Choroid plexus epithelial cell (primary cell): ENCODE measurements around the gene SNX19.

ENCODE experiments used
- DNase-seq: peaks from one replicate; pipeline ENCODE4 v3.0.0-alpha.2; 2010; ENCODE audit warnings: low read depth
- H3K4me3 ChIP-seq: 2 replicates; pipeline ENCODE4 v1.5.1; 2011; ENCODE audit warnings: low read depth, mild to moderate bottlenecking, control low read depth, low read length, moderate library complexity
- TF ChIP-seq, protein P1 (sequence below): conservative IDR thresholded peaks from 2 replicates; pipeline ENCODE4 v1.5.1; 2011; ENCODE audit warnings: low read depth, mild to moderate bottlenecking, control low read depth, inconsistent platforms, low read length, moderate library complexity

Gene SNX19

DNA sequence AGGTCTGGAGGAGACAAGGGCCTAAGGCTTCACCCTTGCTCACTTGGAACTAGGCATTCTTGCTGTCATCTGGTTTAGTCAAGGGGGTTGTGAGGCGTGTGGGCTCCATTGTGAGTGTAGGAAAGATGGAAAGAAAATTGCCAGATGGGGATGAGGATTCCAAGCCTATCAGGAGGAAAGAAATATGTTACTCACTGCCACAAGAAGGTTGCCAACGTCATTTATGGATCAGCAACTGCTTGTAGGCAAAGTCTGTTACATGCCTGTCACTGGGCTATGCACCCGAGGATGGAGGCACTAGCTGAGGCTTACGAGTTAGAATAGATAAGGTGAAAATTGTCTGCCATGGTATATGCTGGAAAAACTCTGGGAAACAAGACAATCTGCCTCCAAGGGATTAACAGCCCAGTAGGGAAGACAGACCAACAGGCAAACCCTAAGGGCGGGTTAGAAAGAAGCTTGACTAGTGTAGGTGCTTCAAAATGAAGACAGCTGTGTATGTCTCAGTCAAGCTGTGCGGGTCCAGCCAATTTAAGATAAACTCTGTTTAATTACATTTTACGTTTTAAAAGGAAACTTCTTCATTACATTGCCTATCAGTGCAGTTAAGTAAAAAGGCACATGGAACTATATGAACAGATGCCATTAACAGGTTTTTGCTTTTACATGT lies 47.4 kb downstream of the SNX19 start:
- TF ChIP-seq, protein P1, sequence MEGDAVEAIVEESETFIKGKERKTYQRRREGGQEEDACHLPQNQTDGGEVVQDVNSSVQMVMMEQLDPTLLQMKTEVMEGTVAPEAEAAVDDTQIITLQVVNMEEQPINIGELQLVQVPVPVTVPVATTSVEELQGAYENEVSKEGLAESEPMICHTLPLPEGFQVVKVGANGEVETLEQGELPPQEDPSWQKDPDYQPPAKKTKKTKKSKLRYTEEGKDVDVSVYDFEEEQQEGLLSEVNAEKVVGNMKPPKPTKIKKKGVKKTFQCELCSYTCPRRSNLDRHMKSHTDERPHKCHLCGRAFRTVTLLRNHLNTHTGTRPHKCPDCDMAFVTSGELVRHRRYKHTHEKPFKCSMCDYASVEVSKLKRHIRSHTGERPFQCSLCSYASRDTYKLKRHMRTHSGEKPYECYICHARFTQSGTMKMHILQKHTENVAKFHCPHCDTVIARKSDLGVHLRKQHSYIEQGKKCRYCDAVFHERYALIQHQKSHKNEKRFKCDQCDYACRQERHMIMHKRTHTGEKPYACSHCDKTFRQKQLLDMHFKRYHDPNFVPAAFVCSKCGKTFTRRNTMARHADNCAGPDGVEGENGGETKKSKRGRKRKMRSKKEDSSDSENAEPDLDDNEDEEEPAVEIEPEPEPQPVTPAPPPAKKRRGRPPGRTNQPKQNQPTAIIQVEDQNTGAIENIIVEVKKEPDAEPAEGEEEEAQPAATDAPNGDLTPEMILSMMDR = no peak
- H3K4me3 ChIP-seq = no peak overlapping the region
- no peak for DNase-seq

DNA sequence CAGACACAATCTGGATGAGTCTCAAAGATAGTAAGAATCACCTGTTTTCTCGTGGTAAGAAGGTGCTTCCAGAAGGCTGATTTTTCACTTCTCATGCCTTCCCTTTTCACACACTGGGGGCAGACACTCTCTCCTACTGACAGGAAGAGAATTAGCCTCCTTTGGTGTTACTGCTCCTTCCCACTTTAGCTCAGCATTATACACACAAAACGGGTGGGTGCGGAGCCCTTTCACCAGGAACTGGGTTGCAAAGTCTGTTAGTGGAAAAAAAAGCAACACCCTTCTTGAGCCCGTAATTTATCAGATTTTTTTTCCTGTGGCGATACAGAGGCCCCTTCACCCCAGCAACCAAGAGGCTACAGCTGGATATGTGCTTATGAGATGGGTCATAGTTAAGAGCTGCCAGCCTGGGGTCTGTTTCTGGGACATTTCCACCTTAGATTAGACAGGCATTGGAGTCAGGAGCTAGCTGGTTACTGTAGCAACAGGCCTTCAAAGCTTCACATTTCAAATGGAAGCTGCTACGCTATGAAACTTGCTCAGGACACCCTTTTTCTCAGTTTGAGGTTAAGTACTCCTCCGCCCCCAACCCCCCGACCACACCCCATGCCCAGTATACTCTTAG lies 48.1 kb downstream of the SNX19 start:
- TF ChIP-seq, protein P1 = no peak
- no peak for DNase-seq
- no peak overlapping the region for H3K4me3 ChIP-seq

DNA sequence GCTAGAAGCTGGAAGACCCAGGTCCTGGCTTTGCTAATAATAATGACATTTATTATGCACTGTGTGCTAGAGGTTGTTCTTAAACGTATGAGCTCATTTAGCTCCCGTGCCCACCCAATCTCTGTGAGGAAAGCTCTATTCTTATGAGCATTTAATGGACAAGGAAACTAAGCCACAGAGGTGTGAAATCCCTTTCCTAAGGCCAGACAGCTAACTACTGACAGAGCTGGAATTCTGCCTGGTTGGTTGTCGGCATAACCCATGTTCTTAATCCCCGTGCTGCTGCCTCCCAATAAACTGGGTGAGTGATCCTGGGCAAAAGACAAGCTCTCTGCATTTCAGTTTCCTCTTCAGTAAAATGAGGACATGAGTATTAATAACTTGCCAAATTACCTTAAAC lies 49.4 kb downstream of the SNX19 start:
- DNase-seq = no peak
- no peak overlapping the region for H3K4me3 ChIP-seq
- TF ChIP-seq, protein P1 = no peak

DNA sequence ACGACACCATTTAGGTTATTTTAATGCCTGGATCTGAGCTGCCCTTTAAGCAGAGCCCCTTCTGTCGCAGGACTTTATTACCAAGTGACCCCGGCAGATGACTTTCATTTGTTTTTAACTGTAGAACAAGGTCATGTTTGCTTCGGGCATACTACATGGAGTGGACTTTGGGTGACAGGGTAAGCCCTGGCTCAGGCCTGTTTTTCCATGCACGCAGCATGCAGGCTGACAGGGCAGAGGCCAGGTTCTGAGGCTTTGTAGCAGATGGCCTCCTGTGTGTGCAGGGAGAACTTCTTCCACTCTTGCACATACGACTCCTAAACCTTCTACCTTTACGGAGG lies 50.5 kb downstream of the SNX19 start:
- no peak for DNase-seq
- TF ChIP-seq, protein P1 = no peak
- no peak overlapping the region for H3K4me3 ChIP-seq

DNA sequence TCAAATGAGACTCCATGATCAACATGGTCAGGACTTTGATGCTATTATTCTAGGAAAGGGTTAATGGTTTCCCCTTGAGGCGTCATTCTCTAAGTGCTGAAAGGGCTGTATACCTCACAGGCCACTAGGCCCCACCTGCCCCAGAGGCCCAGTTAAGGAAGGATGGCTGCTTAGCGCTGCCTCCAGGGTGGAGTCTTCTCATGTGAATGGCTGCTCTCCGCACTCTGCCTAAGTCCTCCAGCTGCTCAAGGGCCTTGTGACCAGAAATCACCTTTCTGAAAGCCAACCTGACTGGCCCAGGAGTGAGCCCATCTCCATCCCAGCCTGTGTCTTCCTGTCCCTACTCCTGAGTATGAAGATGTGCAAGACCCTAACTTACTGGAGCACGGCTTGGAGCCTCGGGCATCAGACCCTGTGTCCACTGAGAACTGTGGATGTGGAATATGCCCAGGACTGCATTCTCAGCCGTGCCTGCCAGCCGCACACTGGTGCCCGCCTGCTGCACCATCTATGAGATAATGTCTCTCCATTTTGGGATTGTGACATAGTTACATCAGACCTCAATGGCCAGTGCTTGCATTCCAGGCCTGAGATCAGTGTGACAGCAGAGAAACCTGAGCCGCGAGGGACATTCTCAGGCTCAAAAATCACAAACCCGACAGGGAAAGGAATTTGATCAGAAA lies 51.0 kb downstream of the SNX19 start:
- DNase-seq = no peak
- no peak overlapping the region for H3K4me3 ChIP-seq
- TF ChIP-seq, protein P1 = no peak

DNA sequence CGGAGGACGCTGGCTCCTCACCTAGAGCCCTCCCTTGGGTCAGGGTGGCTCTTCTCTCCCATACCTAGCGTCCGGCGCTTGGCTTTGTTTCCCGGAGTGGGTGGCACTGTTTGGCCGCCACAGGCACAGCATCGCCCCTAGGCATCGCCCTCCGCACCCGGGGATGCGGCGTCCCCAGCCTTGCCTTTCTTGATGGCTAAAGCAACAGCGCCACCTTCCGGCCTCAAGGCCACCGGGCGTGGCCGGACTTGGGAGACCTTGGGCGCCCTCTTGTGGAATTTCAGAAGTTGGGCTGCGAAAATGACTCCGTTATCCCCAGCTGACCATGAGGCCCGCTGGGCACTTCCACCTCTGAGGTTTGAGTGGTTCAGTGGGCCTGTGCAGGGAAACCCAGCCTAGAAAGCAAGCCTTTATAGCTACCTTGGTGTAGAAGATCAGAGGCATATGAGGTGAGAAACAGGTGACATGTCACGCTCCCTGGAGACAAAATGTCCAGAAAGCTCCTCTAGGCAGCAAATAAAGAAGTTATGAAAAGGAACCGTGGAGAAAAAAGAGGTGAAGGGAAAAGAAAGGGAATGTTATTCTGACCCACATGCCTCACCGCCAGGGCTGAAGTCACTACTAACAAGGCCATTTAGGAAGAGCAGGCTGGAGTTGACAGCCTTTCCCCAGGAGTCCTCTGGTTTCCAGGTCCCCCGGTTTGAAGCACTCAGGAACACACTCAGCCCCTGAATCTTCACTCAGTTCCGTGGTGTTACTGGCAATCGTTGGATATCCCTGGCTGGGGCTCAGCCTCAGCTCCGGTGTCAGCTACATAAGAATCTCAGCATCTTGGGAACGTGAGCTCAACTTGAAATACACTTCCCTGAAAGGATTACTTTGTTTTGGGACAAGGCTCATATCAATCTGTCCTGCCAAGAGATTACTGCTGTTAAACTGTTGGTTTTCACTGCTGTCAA lies 54.1 kb downstream of the SNX19 start:
- H3K4me3 ChIP-seq = peak overlapping the region; percentile 18
- peak; percentile 97 for DNase-seq
- TF ChIP-seq, protein P1 = peak; percentile 99
